K562 (cell line): ENCODE data around the gene TSKS. TPM values are rescaled to one million over a fixed set of nuclear protein-coding genes. Genes with fewer than 3 reads are reported as not detected.

Experiments
- ATAC-seq: fragments of 200-7000 bp; cut with Tn5 transposase; 3 replicates; pipeline ENCODE4 v1.9.1; 2020; ENCODE audit warnings: moderate library complexity
- BruUV-seq: library from RNA; stranded (reverse); fragments of 400-500 nt; replicated peaks from 2 replicates; lab custom pipeline; 2021; lab: Mats Ljungman, UMichigan
- CTCF ChIA-PET: fragments of 300-600 bp; formaldehyde crosslinking; extraction: SDS; loops from one replicate; lab custom pipeline; 2021; ENCODE audit warnings: low intra/inter-chr PET ratio; lab: Yijun Ruan, JAX
- POLR2A ChIA-PET: fragments of 300-600, 350-650 bp; sonication (Branson Sonifier 250); formaldehyde crosslinking; extraction: SDS; loops from one replicate; lab custom pipeline; 2021; ENCODE audit warnings: antibody characterized with exemption, inconsistent platforms; lab: Yijun Ruan, JAX
- DNase-seq, 4 experiments: peaks; one replicate each; pipeline versions ENCODE4 v3.0.0 to v3.0.0-alpha.2; 2011 to 2018; ENCODE audit warnings: low spot score in 3 of 4, mixed read lengths in 3 of 4; ENCODE audit errors: extremely low read depth in 1 of 4
- FAIRE-seq: peaks from 2 replicates; lab custom pipeline; 2011; peaks lifted over from hg19 to GRCh38; lab: Jason Lieb, UNC
- H2AFZ ChIP-seq: 2 replicates; pipeline ENCODE4 v1.6.0; 2011; ENCODE audit warnings: low read depth, low read length, control low read depth, inconsistent platforms
- H3K27ac ChIP-seq: fragments of 200-600 bp; 3 replicates; pipeline ENCODE4 v1.8.0; 2011; ENCODE audit warnings: low read depth, mild to moderate bottlenecking, control low read depth, inconsistent platforms, low read length, moderate library complexity, mixed read lengths; ENCODE audit errors: extremely low read depth
- H3K27me3 ChIP-seq, 2 experiments: fragments of 300-600 bp in 1 of 2; 2 replicates in 1 of 2; 3 replicates in 1 of 2; pipeline versions ENCODE4 v1.6.0 to v1.8.0; 2011; ENCODE audit warnings: inconsistent platforms in 2 of 2, low read length in 2 of 2, mild to moderate bottlenecking in 1 of 2, mixed read lengths in 1 of 2, moderate library complexity in 1 of 2; ENCODE audit not compliant: control insufficient read depth in 2 of 2, insufficient read depth in 2 of 2
- H3K36me3 ChIP-seq: fragments of 300-600 bp; 3 replicates; pipeline ENCODE4 v1.8.0; 2011; ENCODE audit warnings: mild to moderate bottlenecking, low read length, inconsistent platforms; ENCODE audit not compliant: control insufficient read depth, insufficient read depth
- H3K4me1 ChIP-seq, 2 experiments: fragments of 200-600 bp in 1 of 2; replicated peaks in 1 of 2; 2 replicates in 1 of 2; 3 replicates in 1 of 2; pipeline versions ENCODE4 v1.5.1 to v1.8.0; 2011; ENCODE audit warnings: inconsistent platforms in 2 of 2, low read length in 2 of 2, mild to moderate bottlenecking in 1 of 2, mixed read lengths in 1 of 2, moderate library complexity in 1 of 2; ENCODE audit not compliant: control insufficient read depth in 2 of 2, insufficient read depth in 2 of 2
- H3K4me2 ChIP-seq: 2 replicates; pipeline ENCODE4 v1.6.1; 2011; ENCODE audit warnings: low read length, control low read depth, inconsistent platforms, mixed read lengths; ENCODE audit not compliant: insufficient read depth
- H3K4me3 ChIP-seq: fragments of 200-600 bp; sonication (generic), shearing (Covaris generic); 2 replicates; pipeline ENCODE4 v1.5.1; 2016; ENCODE audit warnings: control low read depth, inconsistent platforms
- H3K79me2 ChIP-seq: fragments of 200-600 bp; 3 replicates; pipeline ENCODE4 v1.8.0; 2011; ENCODE audit warnings: low read length, inconsistent platforms; ENCODE audit not compliant: control insufficient read depth, insufficient read depth
- H3K9ac ChIP-seq, 2 experiments: 2 replicates each; pipeline versions ENCODE4 v1.6.0 to v1.6.1; 2011; ENCODE audit warnings: low read depth in 2 of 2, low read length in 2 of 2, control low read depth in 1 of 2, inconsistent platforms in 1 of 2, mild to moderate bottlenecking in 1 of 2, mixed read lengths in 1 of 2; ENCODE audit not compliant: insufficient read depth in 1 of 2
- H3K9me1 ChIP-seq: one replicate; pipeline ENCODE4 v1.6.0; 2011; ENCODE audit warnings: inconsistent platforms, mild to moderate bottlenecking, low read length, moderate library complexity; ENCODE audit not compliant: control insufficient read depth, insufficient read depth
- H3K9me3 ChIP-seq: replicated peaks from 2 replicates; pipeline ENCODE4 v1.5.1; 2011; ENCODE audit warnings: low read depth, low read length, inconsistent platforms; ENCODE audit not compliant: control insufficient read depth, insufficient read depth
- H4K20me1 ChIP-seq: replicated peaks from 2 replicates; pipeline ENCODE4 v1.6.1; 2011; ENCODE audit warnings: low read length, inconsistent platforms, mixed read lengths; ENCODE audit not compliant: control insufficient read depth, insufficient read depth
- IRF2 ChIP-seq: sonication (generic); formaldehyde crosslinking; IDR thresholded peaks from 2 replicates; pipeline ENCODE4 v1.8.1; 2022; ENCODE audit warnings: mild to moderate bottlenecking, missing genetic modification reagents
- POLR2G ChIP-seq: fragments of 200-400 bp; formaldehyde crosslinking; IDR thresholded peaks from 2 replicates; pipeline ENCODE4 v1.6.1; 2017; ENCODE audit warnings: low read depth, mild to moderate bottlenecking, antibody characterized with exemption, low read length, moderate library complexity
- RBFOX2 ChIP-seq: fragments of 200-400 bp; formaldehyde crosslinking; IDR thresholded peaks from 2 replicates; pipeline ENCODE4 v1.6.1; 2017; ENCODE audit warnings: low read depth, mild to moderate bottlenecking, low read length, moderate library complexity
- ZNF717 ChIP-seq: fragments of 250-450 bp; sonication (Bioruptor Pico); IDR thresholded peaks from 2 replicates; pipeline ENCODE4 v1.5.0; 2021
- WGBS: fragments of 100-300 bp; shearing (Covaris generic); methylation state at CpG from one replicate; pipeline ENCODE4 v1.1.6; 2016; ENCODE audit warnings: low coverage, mixed read lengths; ENCODE audit not compliant: insufficient coverage; ENCODE audit errors: missing lambda C conversion rate; 5-methylcytosine and 5-hydroxymethylcytosine counted together
- in situ Hi-C: fragments of 300-500 bp; cut with MboI; formaldehyde crosslinking; loops from 4 replicates; pipeline ENCODE4 v1.15.0; 2018; ENCODE audit warnings: inconsistent platforms, mixed read lengths
- intact Hi-C: fragments of 100-400 bp; cut with micrococcal nuclease; formaldehyde crosslinking; loops from 2 replicates; pipeline ENCODE4 v1.14.2; 2022
- polyA plus RNA-seq, 8 experiments: library from polyadenylated mRNA; depleted of rRNA in 4 of 8; stranded (reverse) in 5 of 8; unstranded in 3 of 8; fragments of >200 nt; fragmentation: Nextera tagmentation in 2 of 8; fragmentation: Illumina TruSeq in 1 of 8; extraction: Ambion mirVana in 2 of 8; extraction: Trizol in 1 of 8; gene quantifications; 2 replicates each; pipeline versions ENCODE4 v1.2.1 to v1.2.3, GENCODE V29; 2011 to 2014; ENCODE audit warnings: inconsistent platforms in 1 of 8, missing spikeins in 1 of 8
- total RNA-seq, 7 experiments: library from RNA; depleted of rRNA in 6 of 7; stranded (reverse); fragments of >200 nt in 6 of 7; fragmentation: Illumina TruSeq in 2 of 7; extraction: Trizol in 2 of 7; gene quantifications; 2 replicates each; pipeline versions ENCODE4 v1.2.1 to v1.2.3, GENCODE V29; 2011 to 2021; ENCODE audit warnings: low replicate concordance in 1 of 7

TSKS gene
- total and polyA plus RNA-seq, 9 of the 15 experiments (the other 6 are each of a cell fraction or from before 2014, with no cell fraction given), result 0.14 to 4.5 (median 0.80) TPM

DNA sequence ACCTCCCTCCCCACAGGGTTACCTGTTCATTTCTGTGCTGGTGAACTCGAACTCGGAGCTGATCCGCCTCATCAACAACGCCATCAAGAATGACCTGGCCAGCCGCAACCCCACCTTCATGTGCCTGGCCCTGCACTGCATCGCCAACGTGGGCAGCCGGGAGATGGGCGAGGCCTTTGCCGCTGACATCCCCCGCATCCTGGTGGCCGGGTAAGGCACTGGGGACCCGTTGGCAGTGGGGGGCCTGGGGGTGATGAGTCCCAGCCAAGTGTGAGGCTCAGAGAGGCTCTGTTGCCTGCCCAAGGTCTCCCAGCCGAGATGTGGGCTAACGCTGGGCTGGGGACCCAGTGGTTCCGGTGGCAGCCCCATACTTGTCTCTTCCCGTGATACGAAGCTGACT, 19.4 kb upstream of the TSKS start:
- Histone ChIP-seq H3K9me1 (peaks cover 2% of the 10 kb centered on the region), H3K4me3 (no peak overlapping the region), H3K9me3 (no peaks in the 10 kb centered on the region; the same call in 1 of the 2 replicates), H2AFZ (no peak overlapping the region), H3K36me3 (peaks cover 70% of the 10 kb centered on the region; the same call in 2 of the 3 replicates), H3K9ac (peak overlapping the region in 1 of 2 experiments; percentile 61; a peak in 1 of 4 replicates), H3K27ac (no peak overlapping the region), H3K4me1 (peaks cover 2 to 22% of the 10 kb centered on the region in 2 experiments; a peak in 3 of 5 replicates)
- intact Hi-C loops, result no loop called here
- no TSS peak for BruUV-seq
- ATAC-seq (no peak), DNase-seq (no peak)
- in situ Hi-C loops, result no loop called here
- TF ChIP-seq POLR2G (peak; percentile 52), RBFOX2 (0 out of 2 replicates have a peak, but pooled peaks have one; percentile 34), ZNF717 (CRISPR knock-in tag) (no peak)
- TF ChIP-seq, all 486 proteins: peak for 2
- CTCF ChIA-PET, result no interaction called here
- no peaks in the 10 kb centered on the region for H3K27me3 ChIP-seq
- no peaks in the 10 kb centered on the region for H4K20me1 ChIP-seq
- no peak for FAIRE-seq
- H3K4me2 ChIP-seq, result no peak overlapping the region
- H3K79me2 ChIP-seq, result peaks cover 28% of the 10 kb centered on the region
- POLR2A ChIA-PET, result no interaction called here
- WGBS, result 97% methylated on average over 12 of the region's 18 CpGs

DNA sequence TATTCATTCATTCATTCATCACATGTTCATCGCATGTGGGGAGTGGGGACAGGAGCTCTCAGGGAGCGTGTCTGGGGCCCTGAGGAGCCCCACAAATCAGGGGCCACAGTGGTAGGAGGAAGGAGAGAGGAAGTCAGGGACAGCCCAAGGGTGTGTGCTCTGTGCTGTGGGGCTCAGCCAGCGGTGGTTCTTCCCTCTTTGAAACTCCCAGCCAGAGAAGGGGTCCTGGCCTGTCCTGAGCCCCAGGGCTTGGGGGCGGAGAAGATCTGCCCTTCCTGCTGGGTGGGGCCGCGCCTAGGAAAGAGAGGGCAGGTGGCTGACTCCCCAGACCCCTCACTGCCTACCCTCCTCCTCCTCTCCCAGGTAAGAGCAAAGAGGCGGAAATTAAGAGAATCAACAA, 18.3 kb upstream of the TSKS start:
- Histone ChIP-seq H3K36me3 (peaks cover 67% of the 10 kb centered on the region; the same call in 2 of the 3 replicates), H2AFZ (no peak overlapping the region), H3K79me2 (peaks cover 38% of the 10 kb centered on the region), H3K4me2 (no peak overlapping the region), H3K9me1 (peaks cover 2% of the 10 kb centered on the region), H4K20me1 (no peaks in the 10 kb centered on the region), H3K9ac (peak overlapping the region in 1 of 2 experiments; percentile 77; a peak in 2 of 4 replicates), H3K4me1 (peaks cover 8 to 24% of the 10 kb centered on the region in 2 experiments; a peak in 4 of 5 replicates), H3K4me3 (no peak overlapping the region), H3K27me3 (no peaks in the 10 kb centered on the region), H3K27ac (no peak overlapping the region), H3K9me3 (no peaks in the 10 kb centered on the region; the same call in 1 of the 2 replicates)
- ChIA-PET CTCF (no interaction called here), POLR2A (interaction anchor here (0.5 to 0.7 kb wide), 3 partner anchors 84 to 156 kb away, joined by 3 to 4 read pairs (median 3); partner anchors contain the start of gene PRMT1)
- DNase-seq (no peak), FAIRE-seq (no peak), ATAC-seq (no peak)
- TF ChIP-seq IRF2 (CRISPR knock-in tag) (no peak), POLR2G (peak; percentile 44; the same call in 1 of the 2 replicates)
- intact Hi-C loops (no loop called here), in situ Hi-C loops (no loop called here)
- WGBS, result 89% methylated on average over 5 of the region's 7 CpGs
- no TSS peak for BruUV-seq
